WTC11 (cell line): Measurements from ENCODE around the gene OR2AT4. TPM values are rescaled to one million over a fixed set of nuclear protein-coding genes. Genes with fewer than 3 reads are reported as not detected.
"Not testable (repeated sequence)": the region's sequence is repeated elsewhere in the genome, so short reads cannot be mapped to it uniquely, and the experiment has no call there.

ENCODE experiments used
- ATAC-seq: fragments of 200-7000 bp; cut with Tn5 transposase; 2 replicates; pipeline ENCODE4 v1.10.0; 2021; ENCODE audit warnings: mild to moderate bottlenecking, moderate library complexity
- CTCF ChIA-PET: fragments of 300-600 bp; sonication (Branson Sonifier 250); formaldehyde crosslinking; loops from one replicate; lab custom pipeline; 2021; ENCODE audit warnings: antibody characterized with exemption; lab: Charles Lee
- POLR2A ChIA-PET: fragments of 350-600 bp; sonication (Branson Sonifier 250); formaldehyde crosslinking; loops from one replicate; lab custom pipeline; 2021; ENCODE audit warnings: antibody characterized with exemption; lab: Charles Lee
- DNase-seq: peaks from one replicate; pipeline ENCODE4 v3.0.0; 2021; ENCODE audit warnings: low spot score
- H3K27ac Mint-ChIP-seq: 2 replicates; pipeline ENCODE4 v1.8.0; 2021; ENCODE audit warnings: mixed read lengths
- H3K27me3 Mint-ChIP-seq: 2 replicates; pipeline ENCODE4 v1.8.0; 2021; ENCODE audit warnings: low read depth, mild to moderate bottlenecking, moderate library complexity, mixed read lengths
- H3K36me3 Mint-ChIP-seq: 2 replicates; pipeline ENCODE4 v1.8.0; 2021; ENCODE audit warnings: mixed read lengths
- H3K4me1 Mint-ChIP-seq: 2 replicates; pipeline ENCODE4 v1.8.0; 2022; ENCODE audit warnings: mixed read lengths
- H3K4me3 Mint-ChIP-seq: 2 replicates; pipeline ENCODE4 v1.8.0; 2021; ENCODE audit warnings: mild to moderate bottlenecking, moderate library complexity, mixed read lengths
- H3K9me3 Mint-ChIP-seq: 2 replicates; pipeline ENCODE4 v1.8.0; 2021; ENCODE audit warnings: mixed read lengths
- ATF1 ChIP-seq: sonication (generic); formaldehyde crosslinking; IDR thresholded peaks from 2 replicates; pipeline ENCODE4 v1.8.1; 2023; ENCODE audit warnings: mild to moderate bottlenecking, moderate library complexity, missing genetic modification reagents
- ATF3 ChIP-seq: sonication (generic); formaldehyde crosslinking; conservative IDR thresholded peaks from 2 replicates; pipeline ENCODE4 v1.8.1; 2022; ENCODE audit warnings: mild to moderate bottlenecking, missing genetic modification reagents
- CBFB ChIP-seq: sonication (generic); formaldehyde crosslinking; IDR thresholded peaks from 2 replicates; pipeline ENCODE4 v1.8.1; 2022; ENCODE audit warnings: mild to moderate bottlenecking, low read depth, missing genetic modification reagents
- EMX1 ChIP-seq: fragments of 250-450 bp; sonication (Bioruptor Pico); IDR thresholded peaks from 2 replicates; pipeline ENCODE4 v1.8.0; 2021; ENCODE audit warnings: mild to moderate bottlenecking
- FOXP1 ChIP-seq: sonication (generic); formaldehyde crosslinking; IDR thresholded peaks from 2 replicates; pipeline ENCODE4 v1.8.0; 2022; ENCODE audit warnings: missing genetic modification reagents, mild to moderate bottlenecking, moderate library complexity, borderline replicate concordance
- GRHL2 ChIP-seq: fragments of 250-450 bp; sonication (Bioruptor Pico); IDR thresholded peaks from 2 replicates; pipeline ENCODE4 v1.8.0; 2022; ENCODE audit warnings: mild to moderate bottlenecking, moderate library complexity; ENCODE audit not compliant: insufficient replicate concordance, severe bottlenecking
- OVOL2 ChIP-seq: fragments of 250-450 bp; sonication (Bioruptor Pico); IDR thresholded peaks from 2 replicates; pipeline ENCODE4 v1.9.0; 2021; ENCODE audit warnings: mild to moderate bottlenecking, borderline replicate concordance
- RORB ChIP-seq: fragments of 250-450 bp; sonication (Bioruptor Pico); IDR thresholded peaks from 2 replicates; pipeline ENCODE4 v1.9.0; 2021; ENCODE audit warnings: mild to moderate bottlenecking
- SMAD3 ChIP-seq: sonication (generic); formaldehyde crosslinking; IDR thresholded peaks from 2 replicates; pipeline ENCODE4 v1.8.0; 2022; ENCODE audit warnings: missing genetic modification reagents, mild to moderate bottlenecking, borderline replicate concordance
- TCF7 ChIP-seq: sonication (generic); formaldehyde crosslinking; IDR thresholded peaks from 2 replicates; pipeline ENCODE4 v1.8.0; 2022; ENCODE audit warnings: mild to moderate bottlenecking, low read depth, missing genetic modification reagents, moderate library complexity
- ZNF121 ChIP-seq: sonication (generic); formaldehyde crosslinking; IDR thresholded peaks from 2 replicates; pipeline ENCODE4 v1.8.0; 2023; ENCODE audit warnings: missing genetic modification reagents
- ZNF423 ChIP-seq: fragments of 250-450 bp; sonication (Bioruptor Pico); IDR thresholded peaks from 2 replicates; pipeline ENCODE4 v2.1.2; 2022; ENCODE audit warnings: mild to moderate bottlenecking, moderate library complexity
- total RNA-seq: library from RNA; stranded (reverse); gene quantifications from 3 replicates; pipeline ENCODE4 v1.2.3, GENCODE V29; 2021
- TF ChIP-seq, protein P1 (sequence below): fragments of 250-450 bp; sonication (Bioruptor Pico); conservative IDR thresholded peaks from 2 replicates; pipeline ENCODE4 v1.9.0; 2021; ENCODE audit warnings: mild to moderate bottlenecking
- TF ChIP-seq, protein P2 (sequence below): fragments of 250-450 bp; sonication (Bioruptor Pico); IDR thresholded peaks from 2 replicates; pipeline ENCODE4 v1.9.0; 2021; ENCODE audit warnings: mild to moderate bottlenecking

OR2AT4 gene
- total RNA-seq, 1 experiment from 2014 or later = not detected

DNA sequence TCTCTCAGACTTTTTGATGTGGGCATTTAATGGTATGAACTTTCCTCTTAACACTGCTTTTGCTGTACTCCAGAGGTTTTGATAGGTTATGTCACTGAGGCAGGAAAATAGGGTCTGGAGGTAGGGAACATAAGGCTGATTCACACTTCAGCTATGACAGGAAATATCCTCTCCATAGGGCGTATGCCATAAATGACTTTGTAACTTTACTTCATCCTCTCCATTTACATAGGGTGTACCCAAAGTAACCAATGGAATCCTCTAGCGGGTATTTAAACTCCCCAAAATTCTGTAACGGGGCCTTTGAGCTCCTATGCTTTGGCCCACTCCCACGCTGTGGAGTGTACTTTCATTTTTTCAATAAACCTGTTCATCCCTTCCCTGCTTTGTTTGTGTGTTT, 49.5 kb downstream of the OR2AT4 start:
- H3K4me1 Mint-ChIP-seq = peaks cover 5% of the 10 kb centered on the region
- TF ChIP-seq, protein P1, sequence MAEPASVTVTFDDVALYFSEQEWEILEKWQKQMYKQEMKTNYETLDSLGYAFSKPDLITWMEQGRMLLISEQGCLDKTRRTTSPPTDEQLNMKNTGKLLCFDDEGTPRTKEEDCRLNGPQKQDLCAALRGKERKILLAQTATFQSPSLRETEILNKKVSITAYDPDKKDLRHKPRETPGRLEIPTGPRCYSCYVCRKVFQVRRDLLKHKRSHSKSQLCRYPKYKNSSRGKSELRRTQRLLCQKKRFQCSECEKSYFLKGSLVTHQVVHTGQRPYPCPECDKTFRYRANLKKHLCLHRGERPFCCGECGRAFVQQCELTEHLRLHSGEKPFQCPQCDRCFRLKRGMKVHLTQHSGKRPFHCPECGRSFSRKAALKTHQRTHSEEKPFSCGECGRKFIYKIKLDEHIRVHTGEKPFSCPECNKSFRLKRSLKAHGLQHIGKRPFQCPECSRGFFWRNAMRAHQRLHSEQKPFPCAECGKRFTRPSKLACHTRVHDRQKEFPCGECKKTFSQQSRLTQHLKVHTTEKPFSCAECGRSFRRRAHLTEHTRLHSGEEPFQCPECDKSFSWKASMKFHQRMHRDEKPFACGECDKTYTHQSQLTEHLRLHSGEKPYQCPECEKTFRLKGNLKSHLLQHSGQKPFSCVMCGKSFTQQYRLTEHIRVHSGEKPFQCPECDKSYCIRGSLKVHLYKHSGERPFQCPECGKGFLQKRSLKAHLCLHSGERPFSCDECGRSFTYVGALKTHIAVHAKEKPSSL = no peak
- no peak for TF ChIP-seq OVOL2 (CRISPR knock-in tag)
- no peak for TF ChIP-seq RORB (CRISPR knock-in tag)
- TF ChIP-seq ZNF423 (CRISPR knock-in tag) = no peak
- no peak for TF ChIP-seq EMX1 (CRISPR knock-in tag)
- TF ChIP-seq, protein P2, sequence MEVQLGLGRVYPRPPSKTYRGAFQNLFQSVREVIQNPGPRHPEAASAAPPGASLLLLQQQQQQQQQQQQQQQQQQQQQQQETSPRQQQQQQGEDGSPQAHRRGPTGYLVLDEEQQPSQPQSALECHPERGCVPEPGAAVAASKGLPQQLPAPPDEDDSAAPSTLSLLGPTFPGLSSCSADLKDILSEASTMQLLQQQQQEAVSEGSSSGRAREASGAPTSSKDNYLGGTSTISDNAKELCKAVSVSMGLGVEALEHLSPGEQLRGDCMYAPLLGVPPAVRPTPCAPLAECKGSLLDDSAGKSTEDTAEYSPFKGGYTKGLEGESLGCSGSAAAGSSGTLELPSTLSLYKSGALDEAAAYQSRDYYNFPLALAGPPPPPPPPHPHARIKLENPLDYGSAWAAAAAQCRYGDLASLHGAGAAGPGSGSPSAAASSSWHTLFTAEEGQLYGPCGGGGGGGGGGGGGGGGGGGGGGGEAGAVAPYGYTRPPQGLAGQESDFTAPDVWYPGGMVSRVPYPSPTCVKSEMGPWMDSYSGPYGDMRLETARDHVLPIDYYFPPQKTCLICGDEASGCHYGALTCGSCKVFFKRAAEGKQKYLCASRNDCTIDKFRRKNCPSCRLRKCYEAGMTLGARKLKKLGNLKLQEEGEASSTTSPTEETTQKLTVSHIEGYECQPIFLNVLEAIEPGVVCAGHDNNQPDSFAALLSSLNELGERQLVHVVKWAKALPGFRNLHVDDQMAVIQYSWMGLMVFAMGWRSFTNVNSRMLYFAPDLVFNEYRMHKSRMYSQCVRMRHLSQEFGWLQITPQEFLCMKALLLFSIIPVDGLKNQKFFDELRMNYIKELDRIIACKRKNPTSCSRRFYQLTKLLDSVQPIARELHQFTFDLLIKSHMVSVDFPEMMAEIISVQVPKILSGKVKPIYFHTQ = no peak
- no peak for TF ChIP-seq FOXP1 (CRISPR knock-in tag)
- no peak for TF ChIP-seq ATF3 (CRISPR knock-in tag)
- TF ChIP-seq ZNF121 (CRISPR knock-in tag) = no peak
- no peak for TF ChIP-seq SMAD3 (CRISPR knock-in tag)
- TF ChIP-seq GRHL2 (CRISPR knock-in tag) = no peak
- no peak for TF ChIP-seq CBFB (CRISPR knock-in tag)
- TF ChIP-seq TCF7 (CRISPR knock-in tag) = no peak
- TF ChIP-seq ATF1 (CRISPR knock-in tag) = no peak
- POLR2A ChIA-PET = no interaction called here
- 0 out of 2 replicates have a peak, but pooled peaks cover under 1% of the 10 kb centered on the region for H3K9me3 Mint-ChIP-seq
- no peaks in the 10 kb centered on the region for H3K36me3 Mint-ChIP-seq
- H3K4me3 Mint-ChIP-seq = no peak overlapping the region
- CTCF ChIA-PET = interaction anchor here (0.9 to 2.7 kb wide), 5 partner anchors 15 to 194 kb away, joined by 3 to 6 read pairs (median 3); partner anchors contain the start of gene TPBGL
- peaks cover 7% of the 10 kb centered on the region; the same call in 1 of the 2 replicates for H3K27me3 Mint-ChIP-seq
- ATAC-seq = no peak
- no peak for DNase-seq
- H3K27ac Mint-ChIP-seq = no peak overlapping the region

- H3K9me3 Mint-ChIP-seq, H3K27me3 Mint-ChIP-seq, H3K36me3 Mint-ChIP-seq, H3K4me3 Mint-ChIP-seq, H3K4me1 Mint-ChIP-seq, POLR2A ChIA-PET, H3K27ac Mint-ChIP-seq, DNase-seq, ATAC-seq: not testable (repeated sequence)
- CTCF ChIA-PET = interaction anchor here (0.9 to 2.7 kb wide), 5 partner anchors 14 to 194 kb away, joined by 3 to 6 read pairs (median 3); partner anchors contain the start of gene TPBGL
Measured at GRCh38 chr11:75046668-75047067, 50.0 kb downstream of the OR2AT4 start.

- DNase-seq, CTCF ChIA-PET: not testable (repeated sequence)
- H3K9me3 Mint-ChIP-seq = peaks cover 22% of the 10 kb centered on the region
Measured at GRCh38 chr11:75044381-75045170, 52.1 kb downstream of the OR2AT4 start.

GRCh38 chr11:75041821-75042220, 54.9 kb downstream of the OR2AT4 start:
- DNase-seq, H3K4me1 Mint-ChIP-seq, ATAC-seq, H3K4me3 Mint-ChIP-seq, H3K27ac Mint-ChIP-seq, POLR2A ChIA-PET: not testable (repeated sequence)
- peaks cover 14% of the 10 kb centered on the region for H3K36me3 Mint-ChIP-seq
- CTCF ChIA-PET = interaction anchor here (0.6 to 1.0 kb wide), 2 partner anchors 9 to 27 kb away, joined by 3 to 4 read pairs; no protein-coding TSS in a partner anchor
- H3K9me3 Mint-ChIP-seq = peaks cover 26% of the 10 kb centered on the region
- peaks cover 11% of the 10 kb centered on the region for H3K27me3 Mint-ChIP-seq

More at GRCh38 chr11:75044381-75045170, 52.1 kb downstream of the OR2AT4 start:
- POLR2A ChIA-PET, H3K4me3 Mint-ChIP-seq, H3K27ac Mint-ChIP-seq, H3K4me1 Mint-ChIP-seq: not testable (repeated sequence)
- peak; percentile 46; the same call in 1 of the 2 replicates for ATAC-seq
- peaks cover 14% of the 10 kb centered on the region for H3K36me3 Mint-ChIP-seq
- peaks cover 14% of the 10 kb centered on the region for H3K27me3 Mint-ChIP-seq
